Loucy (cell line): Measurements from ENCODE around the gene TNNI2.

Experiments
- H2AFZ ChIP-seq: fragments of 200-600 bp; sonication (generic); 2 replicates; pipeline ENCODE4 v1.6.0; 2016; ENCODE audit warnings: antibody characterized with exemption, mild to moderate bottlenecking, low read length, moderate library complexity
- H3F3A ChIP-seq: fragments of 200-600 bp; 2 replicates; pipeline ENCODE4 v1.6.0; 2016; ENCODE audit warnings: antibody characterized with exemption, low read depth, mild to moderate bottlenecking
- H3K27me3 ChIP-seq: fragments of 200-600 bp; sonication (generic); 2 replicates; pipeline ENCODE4 v1.6.1; 2014; ENCODE audit warnings: low read length, mild to moderate bottlenecking; ENCODE audit not compliant: insufficient read depth, poor library complexity, severe bottlenecking
- H3K36me3 ChIP-seq: fragments of 200-600 bp; sonication (generic); 2 replicates; pipeline ENCODE4 v1.6.1; 2016; ENCODE audit warnings: low read length; ENCODE audit not compliant: insufficient read depth
- H3K4me1 ChIP-seq: fragments of 200-600 bp; sonication (generic); 2 replicates; pipeline ENCODE4 v1.5.1; 2014; ENCODE audit warnings: low read length, mild to moderate bottlenecking; ENCODE audit not compliant: insufficient read depth, poor library complexity, severe bottlenecking
- H3K4me2 ChIP-seq: fragments of 200-600 bp; sonication (generic); 2 replicates; pipeline ENCODE4 v1.6.0; 2014; ENCODE audit warnings: antibody characterized with exemption, low read length, low read depth, mild to moderate bottlenecking; ENCODE audit not compliant: poor library complexity, severe bottlenecking
- H3K4me3 ChIP-seq: fragments of 200-600 bp; sonication (generic); 2 replicates; pipeline ENCODE4 v1.5.1; 2014; ENCODE audit warnings: low read length, mild to moderate bottlenecking, mixed read lengths; ENCODE audit not compliant: poor library complexity, severe bottlenecking
- H3K79me2 ChIP-seq: fragments of 200-600 bp; sonication (generic); 2 replicates; pipeline ENCODE4 v1.6.1; 2014; ENCODE audit warnings: low read length; ENCODE audit not compliant: insufficient read depth
- H3K9ac ChIP-seq: fragments of 200-600 bp; sonication (generic); 2 replicates; pipeline ENCODE4 v1.6.0; 2014; ENCODE audit warnings: mild to moderate bottlenecking, low read depth, low read length, moderate library complexity; ENCODE audit not compliant: poor library complexity, severe bottlenecking
- H3K9me2 ChIP-seq: fragments of 200-600 bp; sonication (generic); replicated peaks from 2 replicates; pipeline ENCODE4 v1.6.1; 2016; ENCODE audit warnings: low read depth, low read length, mixed read lengths
- H3K9me3 ChIP-seq: fragments of 200-600 bp; sonication (generic); 2 replicates; pipeline ENCODE4 v1.6.1; 2014; ENCODE audit warnings: mild to moderate bottlenecking, antibody characterized with exemption, low read length, low read depth; ENCODE audit not compliant: insufficient read depth
- H4K20me1 ChIP-seq: fragments of 200-600 bp; sonication (generic); 2 replicates; pipeline ENCODE4 v1.6.0; 2014; ENCODE audit warnings: antibody characterized with exemption, low read length, mild to moderate bottlenecking; ENCODE audit not compliant: insufficient read depth, poor library complexity, severe bottlenecking
- EZH2phosphoT487 ChIP-seq: fragments of 200-600 bp; IDR thresholded peaks from 2 replicates; pipeline ENCODE4 v1.6.1; 2018; ENCODE audit warnings: antibody characterized with exemption, mild to moderate bottlenecking, moderate library complexity, borderline replicate concordance
- TF ChIP-seq, protein P1 (sequence below): fragments of 200-600 bp; sonication (generic); conservative IDR thresholded peaks from 2 replicates; pipeline ENCODE4 v1.5.1; 2014; ENCODE audit warnings: mild to moderate bottlenecking, antibody characterized with exemption, low read length

The TNNI2 gene

DNA sequence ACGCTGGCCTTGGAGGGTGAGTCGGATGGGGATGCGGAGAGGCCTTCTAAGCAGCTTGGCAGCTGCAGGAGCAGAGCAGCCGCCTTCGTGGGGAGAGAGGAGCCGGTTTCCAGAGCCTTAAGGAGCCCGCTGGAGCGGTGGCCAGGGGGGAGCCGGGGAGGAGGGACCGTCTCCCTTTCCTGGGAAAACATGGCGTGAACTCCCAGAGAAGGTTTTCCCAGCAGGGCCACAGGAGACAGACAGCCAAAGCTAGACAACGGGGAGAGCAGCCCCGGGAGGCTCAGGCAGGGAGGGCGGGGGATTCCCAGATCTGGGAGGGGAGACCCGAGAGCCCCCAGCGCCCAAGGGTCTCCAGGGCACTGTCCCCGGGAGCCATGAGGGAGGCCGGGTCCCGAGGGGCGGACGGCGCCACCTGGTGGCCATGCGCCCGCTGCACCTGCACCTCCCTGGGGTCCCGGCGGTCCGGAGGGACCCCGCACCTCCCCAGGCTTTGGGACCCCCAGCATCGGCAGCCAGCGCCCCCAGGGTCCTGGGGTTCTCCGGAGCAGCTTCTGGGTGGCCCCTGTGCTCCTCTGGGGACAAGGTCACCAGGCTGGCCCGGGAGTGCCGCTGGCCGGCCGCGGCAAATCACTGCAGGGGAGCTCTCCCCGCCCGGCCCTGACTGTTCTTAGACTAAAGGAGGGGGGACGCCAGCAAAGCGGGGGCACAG is 6.4 kb upstream of the TNNI2 start:
- Histone ChIP-seq H3K9ac (peak overlapping the region; percentile 48), H3K4me3 (no peak overlapping the region)

GRCh38 chr11:1832920-1833295 is 5.9 kb upstream of the TNNI2 start:
- H3K4me1 ChIP-seq, result peaks cover 25% of the 10 kb centered on the region
- H3K9ac ChIP-seq, result no peak overlapping the region
- H3K36me3 ChIP-seq, result no peaks in the 10 kb centered on the region
- H3K4me2 ChIP-seq, result no peak overlapping the region
- TF ChIP-seq EZH2phosphoT487, result no peak
- TF ChIP-seq, protein P1, sequence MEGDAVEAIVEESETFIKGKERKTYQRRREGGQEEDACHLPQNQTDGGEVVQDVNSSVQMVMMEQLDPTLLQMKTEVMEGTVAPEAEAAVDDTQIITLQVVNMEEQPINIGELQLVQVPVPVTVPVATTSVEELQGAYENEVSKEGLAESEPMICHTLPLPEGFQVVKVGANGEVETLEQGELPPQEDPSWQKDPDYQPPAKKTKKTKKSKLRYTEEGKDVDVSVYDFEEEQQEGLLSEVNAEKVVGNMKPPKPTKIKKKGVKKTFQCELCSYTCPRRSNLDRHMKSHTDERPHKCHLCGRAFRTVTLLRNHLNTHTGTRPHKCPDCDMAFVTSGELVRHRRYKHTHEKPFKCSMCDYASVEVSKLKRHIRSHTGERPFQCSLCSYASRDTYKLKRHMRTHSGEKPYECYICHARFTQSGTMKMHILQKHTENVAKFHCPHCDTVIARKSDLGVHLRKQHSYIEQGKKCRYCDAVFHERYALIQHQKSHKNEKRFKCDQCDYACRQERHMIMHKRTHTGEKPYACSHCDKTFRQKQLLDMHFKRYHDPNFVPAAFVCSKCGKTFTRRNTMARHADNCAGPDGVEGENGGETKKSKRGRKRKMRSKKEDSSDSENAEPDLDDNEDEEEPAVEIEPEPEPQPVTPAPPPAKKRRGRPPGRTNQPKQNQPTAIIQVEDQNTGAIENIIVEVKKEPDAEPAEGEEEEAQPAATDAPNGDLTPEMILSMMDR, result no peak
- H4K20me1 ChIP-seq, result no peaks in the 10 kb centered on the region
- no peak overlapping the region for H3K4me3 ChIP-seq
- no peak overlapping the region for H2AFZ ChIP-seq
- no peaks in the 10 kb centered on the region for H3K9me2 ChIP-seq
- H3K27me3 ChIP-seq, result no peaks in the 10 kb centered on the region
- H3F3A ChIP-seq, result no peaks in the 10 kb centered on the region
- H3K9me3 ChIP-seq, result no peaks in the 10 kb centered on the region
- no peaks in the 10 kb centered on the region for H3K79me2 ChIP-seq

More for the DNA sequence above, 6.4 kb upstream of the TNNI2 start:
- TF ChIP-seq EZH2phosphoT487, result no peak
- TF ChIP-seq, protein P1, result peak; percentile 86
- no peaks in the 10 kb centered on the region for H4K20me1 ChIP-seq
- no peak overlapping the region for H3K4me2 ChIP-seq
- H2AFZ ChIP-seq, result peak overlapping the region; percentile 91
- H3K79me2 ChIP-seq, result no peaks in the 10 kb centered on the region
- peaks cover 23% of the 10 kb centered on the region for H3K4me1 ChIP-seq
- H3K9me2 ChIP-seq, result no peaks in the 10 kb centered on the region
- no peaks in the 10 kb centered on the region for H3F3A ChIP-seq
- no peaks in the 10 kb centered on the region for H3K9me3 ChIP-seq
- H3K27me3 ChIP-seq, result no peaks in the 10 kb centered on the region
- H3K36me3 ChIP-seq, result no peaks in the 10 kb centered on the region

DNA sequence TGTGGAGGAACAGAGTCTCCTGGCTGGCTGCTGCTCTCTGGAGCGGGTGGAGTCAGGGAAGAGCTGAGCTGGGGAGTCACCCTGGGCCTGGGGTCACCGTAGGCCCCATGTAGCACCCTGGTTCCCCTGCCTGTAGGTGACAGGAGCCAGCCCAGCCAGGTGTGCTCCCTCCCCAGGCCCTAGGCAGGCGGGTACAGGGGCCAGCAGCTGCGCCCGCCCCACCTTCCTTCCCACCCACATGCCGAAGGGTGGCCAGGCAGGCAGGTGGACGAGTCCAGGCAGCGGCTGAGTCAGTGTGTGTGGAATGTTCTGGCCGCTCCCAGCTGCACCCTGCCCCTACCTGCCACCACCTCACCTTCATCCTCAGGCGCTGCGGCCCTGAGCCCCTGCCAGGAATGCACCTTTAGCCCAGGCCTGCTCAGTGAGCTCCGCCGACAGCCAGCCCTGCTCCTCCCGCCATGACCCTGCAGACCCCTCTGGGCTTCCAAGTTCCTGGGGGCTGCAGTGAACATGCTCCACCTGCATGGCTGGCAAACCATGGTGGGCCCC is 4.6 kb upstream of the TNNI2 start:
- H3K4me1 ChIP-seq, result peaks cover 25% of the 10 kb centered on the region

More for the DNA sequence above, 4.6 kb upstream of the TNNI2 start:
- H4K20me1 ChIP-seq, result no peaks in the 10 kb centered on the region
- H3K79me2 ChIP-seq, result no peaks in the 10 kb centered on the region
- no peaks in the 10 kb centered on the region for H3K9me3 ChIP-seq
- no peaks in the 10 kb centered on the region for H3F3A ChIP-seq
- TF ChIP-seq EZH2phosphoT487, result no peak
- TF ChIP-seq, protein P1, result no peak
- H3K9me2 ChIP-seq, result no peaks in the 10 kb centered on the region
- H3K4me3 ChIP-seq, result no peak overlapping the region
- H3K4me2 ChIP-seq, result no peak overlapping the region
- H3K9ac ChIP-seq, result no peak overlapping the region
- H2AFZ ChIP-seq, result no peak overlapping the region
- no peaks in the 10 kb centered on the region for H3K27me3 ChIP-seq
- H3K36me3 ChIP-seq, result no peaks in the 10 kb centered on the region
